OCI-LY1 (cell line): Measurements from ENCODE around the gene RNASE8.

Source experiments
- CTCF ChIP-seq: fragments of 200-600 bp; sonication (generic), shearing (Covaris generic); IDR thresholded peaks from 2 replicates; pipeline ENCODE4 v1.5.1; 2017; ENCODE audit warnings: mild to moderate bottlenecking, antibody characterized with exemption, low read length, moderate library complexity, mixed read lengths
- EZH2 ChIP-seq: fragments of 200-600 bp; sonication (generic), shearing (Covaris generic); IDR thresholded peaks from 2 replicates; pipeline ENCODE4 v1.8.0; 2017; ENCODE audit warnings: borderline replicate concordance, mixed run types, mild to moderate bottlenecking, antibody characterized with exemption, low read length, moderate library complexity, mixed read lengths

DNA sequence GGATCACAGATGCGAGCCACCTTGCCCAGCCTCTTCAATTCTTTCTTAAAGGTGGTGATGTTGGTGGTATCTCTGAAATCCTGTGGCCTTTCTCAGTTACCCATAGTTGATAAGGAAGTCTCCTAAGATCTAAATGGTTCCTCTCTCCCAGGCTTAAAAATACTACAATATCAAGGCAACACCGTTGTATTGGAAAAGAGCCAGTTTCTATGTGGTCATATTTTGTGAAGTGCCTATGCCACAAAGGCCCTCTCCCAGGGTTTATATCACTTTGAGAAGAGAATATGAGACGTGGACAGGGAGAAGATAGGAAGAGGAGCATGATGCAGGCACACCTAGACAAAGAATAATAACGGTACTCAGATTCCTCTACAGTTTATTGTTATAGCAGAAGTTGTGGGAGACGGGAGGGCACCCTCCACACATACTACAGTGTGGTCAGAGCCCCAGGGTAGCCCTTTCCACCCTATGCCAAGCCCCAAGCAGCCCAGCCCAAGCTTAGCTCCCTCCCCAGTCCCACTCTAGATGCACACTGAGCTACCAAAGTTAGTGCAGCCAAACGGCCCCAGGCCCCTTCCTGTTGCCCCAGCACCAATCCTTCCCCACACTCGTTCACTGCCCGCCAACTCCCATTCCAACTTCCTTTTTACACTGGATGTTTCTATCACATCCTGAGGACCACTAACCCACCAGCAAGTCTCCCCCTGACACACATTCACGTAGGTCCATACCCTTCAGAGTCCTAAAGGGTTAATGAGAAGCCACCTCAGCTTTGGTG is 41.0 kb upstream of the RNASE8 start:
- no peak for TF ChIP-seq CTCF
- no peak for TF ChIP-seq EZH2
